Adrenal gland (tissue), 5 donors: ENCODE data around the gene C1orf174.

Experiments
- POLR2A ChIP-seq, 2 donors: fragments of 450-650 bp; IDR thresholded peaks; one replicate each; pipeline ENCODE4 v1.6.1; 2017; ENCODE audit warnings: antibody characterized with exemption in 2 of 2, mild to moderate bottlenecking in 2 of 2, moderate library complexity in 1 of 2
- TF ChIP-seq, protein P1 (sequence below), 6 experiments: fragments of 450-650 bp in 4 of 6; fragments of 200-600 bp in 2 of 6; sonication (generic) in 1 of 6; IDR thresholded peaks; 1 replicate in 5 of 6; 2 replicates in 1 of 6; pipeline versions ENCODE4 v1.5.1 to v1.8.0; 2016 to 2021; ENCODE audit warnings: antibody characterized with exemption in 6 of 6, mild to moderate bottlenecking in 2 of 6, moderate library complexity in 1 of 6
- donor health status: DM: no; HTN: no; CAD: no.

DNA sequence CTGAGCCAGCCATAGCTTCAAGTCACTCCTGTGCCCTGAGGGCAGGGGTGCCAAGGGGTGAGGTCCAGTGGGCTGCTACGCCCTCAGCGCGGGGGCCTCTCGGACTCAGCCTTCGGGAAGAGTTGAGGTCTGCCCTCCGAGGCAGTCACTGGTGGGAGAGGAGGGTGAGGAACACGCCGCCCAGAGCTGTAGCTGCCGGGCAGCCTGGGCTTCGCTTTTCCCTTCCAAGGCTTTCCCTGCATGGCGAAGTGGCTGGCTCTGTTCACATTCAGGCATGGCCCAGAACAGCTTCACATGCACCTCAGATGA is 43.0 kb upstream of the C1orf174 start:
- TF ChIP-seq, protein P1, sequence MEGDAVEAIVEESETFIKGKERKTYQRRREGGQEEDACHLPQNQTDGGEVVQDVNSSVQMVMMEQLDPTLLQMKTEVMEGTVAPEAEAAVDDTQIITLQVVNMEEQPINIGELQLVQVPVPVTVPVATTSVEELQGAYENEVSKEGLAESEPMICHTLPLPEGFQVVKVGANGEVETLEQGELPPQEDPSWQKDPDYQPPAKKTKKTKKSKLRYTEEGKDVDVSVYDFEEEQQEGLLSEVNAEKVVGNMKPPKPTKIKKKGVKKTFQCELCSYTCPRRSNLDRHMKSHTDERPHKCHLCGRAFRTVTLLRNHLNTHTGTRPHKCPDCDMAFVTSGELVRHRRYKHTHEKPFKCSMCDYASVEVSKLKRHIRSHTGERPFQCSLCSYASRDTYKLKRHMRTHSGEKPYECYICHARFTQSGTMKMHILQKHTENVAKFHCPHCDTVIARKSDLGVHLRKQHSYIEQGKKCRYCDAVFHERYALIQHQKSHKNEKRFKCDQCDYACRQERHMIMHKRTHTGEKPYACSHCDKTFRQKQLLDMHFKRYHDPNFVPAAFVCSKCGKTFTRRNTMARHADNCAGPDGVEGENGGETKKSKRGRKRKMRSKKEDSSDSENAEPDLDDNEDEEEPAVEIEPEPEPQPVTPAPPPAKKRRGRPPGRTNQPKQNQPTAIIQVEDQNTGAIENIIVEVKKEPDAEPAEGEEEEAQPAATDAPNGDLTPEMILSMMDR (IDR thresholded peaks at IDR 0.05) = no peak
- no peak for TF ChIP-seq POLR2A (IDR thresholded peaks at IDR 0.05)
